Measurements from ENCODE around the gene ZBTB2. TPM values are rescaled to one million over a fixed set of nuclear protein-coding genes. Genes with fewer than 3 reads are reported as not detected.
A peak's percentile ranks its signal among the peaks of the same experiment; 100 is the strongest.

The ZBTB2 gene
- total RNA-seq, 2 experiments from 2014 or later, result 10.7 to 10.8 TPM

DNA sequence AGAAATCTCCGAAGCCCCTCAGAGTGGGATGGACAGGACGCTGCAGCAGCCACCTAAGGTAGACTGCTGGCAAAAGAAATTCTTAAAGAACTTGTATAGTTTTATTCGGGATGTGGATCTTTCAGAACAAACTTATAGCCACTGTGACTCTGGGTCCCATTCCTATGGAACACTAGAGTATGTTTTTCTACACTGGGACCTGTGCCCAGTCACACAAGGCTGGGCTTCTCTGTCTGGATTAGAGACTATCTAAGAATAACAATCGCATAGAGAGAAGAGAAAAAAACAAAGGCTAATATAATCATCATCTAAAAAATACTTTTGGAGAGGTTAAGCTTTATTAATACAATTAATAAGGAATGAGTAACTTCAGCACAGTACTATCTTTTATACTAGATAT is 31.6 kb upstream of the ZBTB2 start:
- H3K4me3 Mint-ChIP-seq, result no peak overlapping the region
- H3K27ac Mint-ChIP-seq, result no peak overlapping the region
- no peaks in the 10 kb centered on the region for H3K4me1 Mint-ChIP-seq (ENCODE audit: low read depth)
- H3K27me3 Mint-ChIP-seq (ENCODE audit: low read depth), result no peaks in the 10 kb centered on the region
- H3K36me3 Mint-ChIP-seq (ENCODE audit: low read depth), result peaks cover 26% of the 10 kb centered on the region
- no peak for DNase-seq
- CTCF ChIA-PET, result no interaction called here
- no peaks in the 10 kb centered on the region for H3K9me3 Mint-ChIP-seq
- intact Hi-C loops (cut with micrococcal nuclease), result no loop called here

DNA sequence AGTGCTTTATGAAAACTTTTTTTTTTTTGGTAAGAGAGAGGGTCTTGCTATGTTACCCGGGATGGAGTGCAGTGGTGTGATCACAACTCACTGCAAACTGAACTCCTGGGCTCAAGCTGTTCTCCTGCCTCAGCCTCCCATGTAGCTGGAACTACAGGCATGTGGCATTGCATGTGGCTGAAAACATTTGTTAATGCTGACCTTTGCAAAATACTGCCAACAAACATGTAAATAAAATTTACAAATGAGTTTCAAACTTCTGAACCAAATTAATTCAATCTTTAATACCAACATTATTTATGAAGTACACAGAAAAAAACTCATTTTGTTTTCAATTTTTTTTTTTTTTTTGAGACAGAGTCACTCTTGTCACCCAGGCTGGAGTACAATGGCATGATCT is 26.1 kb upstream of the ZBTB2 start:
- intact Hi-C loops (cut with micrococcal nuclease), result no loop called here
- CTCF ChIA-PET, result interaction anchor here (1.7 kb wide), 1 partner anchor 24 kb away, joined by 5 read pairs; no protein-coding TSS in a partner anchor
- no peak overlapping the region for H3K27ac Mint-ChIP-seq
- no peaks in the 10 kb centered on the region for H3K27me3 Mint-ChIP-seq (ENCODE audit: low read depth)
- DNase-seq, result no peak
- no peak overlapping the region for H3K4me3 Mint-ChIP-seq
- peaks cover 16% of the 10 kb centered on the region for H3K4me1 Mint-ChIP-seq (ENCODE audit: low read depth)
- H3K9me3 Mint-ChIP-seq, result peaks cover 12% of the 10 kb centered on the region
- peaks cover 48% of the 10 kb centered on the region for H3K36me3 Mint-ChIP-seq (ENCODE audit: low read depth)

DNA sequence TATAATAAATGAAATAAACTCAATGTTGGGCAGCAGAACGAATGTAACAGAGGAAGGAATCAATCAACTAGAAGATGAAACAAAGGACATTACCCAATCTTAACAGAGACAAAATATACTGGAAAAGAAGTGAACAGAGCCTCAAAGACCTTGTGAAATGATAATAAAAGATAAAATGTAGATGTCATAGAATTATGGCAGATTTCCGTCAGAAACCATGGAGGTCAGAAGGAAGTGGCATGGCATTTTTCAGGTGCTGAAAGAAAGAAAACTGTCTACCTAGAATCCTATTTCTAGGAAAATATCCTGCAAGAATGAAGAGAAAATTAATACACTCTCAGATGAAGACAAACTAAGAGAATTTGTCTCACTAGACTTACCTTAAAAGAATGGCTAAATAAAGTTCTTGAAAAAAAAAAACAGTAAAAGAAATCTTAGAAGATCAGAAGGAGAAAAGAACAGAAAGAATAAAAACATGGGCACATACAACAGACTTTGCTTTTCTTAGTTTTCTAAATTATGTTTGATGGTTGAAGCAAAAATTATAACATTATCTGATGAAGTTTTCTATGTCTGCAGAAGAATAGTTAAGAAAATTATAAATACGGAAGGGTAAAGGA is 23.4 kb upstream of the ZBTB2 start:
- Mint-ChIP-seq H3K27me3 (ENCODE audit: low read depth) (no peaks in the 10 kb centered on the region), H3K27ac (no peak overlapping the region), H3K4me1 (ENCODE audit: low read depth) (peaks cover 17% of the 10 kb centered on the region), H3K4me3 (no peak overlapping the region), H3K9me3 (peaks cover 12% of the 10 kb centered on the region), H3K36me3 (ENCODE audit: low read depth) (peaks cover 54% of the 10 kb centered on the region)
- intact Hi-C loops (cut with micrococcal nuclease), result no loop called here
- no peak for DNase-seq
- CTCF ChIA-PET, result no interaction called here

DNA sequence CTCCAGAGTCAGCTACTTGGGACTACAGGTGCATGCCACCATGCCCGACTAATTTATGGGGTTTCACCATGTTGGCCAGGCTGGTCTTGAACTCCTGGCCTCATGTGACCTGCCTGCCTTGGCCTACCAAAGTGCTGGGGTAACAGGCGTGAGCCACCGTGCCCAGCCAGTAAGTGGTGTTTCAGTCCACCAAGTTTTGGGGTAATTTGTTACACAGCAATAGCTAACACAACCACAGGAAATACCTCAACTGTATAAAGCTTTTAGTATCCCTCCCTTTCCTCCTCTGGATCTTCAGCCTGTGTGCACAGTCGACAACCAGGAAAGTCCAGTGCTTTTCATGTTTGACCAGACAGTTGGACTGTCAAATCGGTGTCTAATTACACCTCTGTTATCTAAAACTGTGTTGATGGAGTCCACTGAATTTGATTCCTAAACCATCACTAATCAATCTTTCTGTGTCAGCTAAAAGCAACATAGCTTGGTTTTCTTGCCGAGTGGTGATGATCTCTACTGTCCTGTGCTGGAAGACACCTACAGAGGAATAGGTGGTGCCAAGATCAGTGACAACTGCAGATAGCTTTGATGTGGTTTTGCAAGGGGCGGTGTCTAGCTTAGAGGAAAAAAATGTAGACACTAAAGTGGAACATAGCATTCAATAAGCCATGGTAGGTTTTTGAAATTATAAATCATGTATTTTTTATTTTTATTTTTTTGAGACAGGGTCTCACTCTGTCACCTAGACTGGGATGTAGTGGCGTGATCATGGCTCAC is 22.2 kb upstream of the ZBTB2 start:
- intact Hi-C loops (cut with micrococcal nuclease), result no loop called here
- Mint-ChIP-seq H3K4me3 (no peak overlapping the region), H3K27ac (peak overlapping the region; percentile 32), H3K4me1 (ENCODE audit: low read depth) (peaks cover 17% of the 10 kb centered on the region), H3K9me3 (peaks cover 12% of the 10 kb centered on the region), H3K36me3 (ENCODE audit: low read depth) (peaks cover 64% of the 10 kb centered on the region), H3K27me3 (ENCODE audit: low read depth) (no peaks in the 10 kb centered on the region)
- CTCF ChIA-PET, result interaction anchor here (0.6 to 1.5 kb wide), 3 partner anchors 25 to 89 kb away, joined by 3 to 4 read pairs (median 3); no protein-coding TSS in a partner anchor
- peak; percentile 71 for DNase-seq

DNA sequence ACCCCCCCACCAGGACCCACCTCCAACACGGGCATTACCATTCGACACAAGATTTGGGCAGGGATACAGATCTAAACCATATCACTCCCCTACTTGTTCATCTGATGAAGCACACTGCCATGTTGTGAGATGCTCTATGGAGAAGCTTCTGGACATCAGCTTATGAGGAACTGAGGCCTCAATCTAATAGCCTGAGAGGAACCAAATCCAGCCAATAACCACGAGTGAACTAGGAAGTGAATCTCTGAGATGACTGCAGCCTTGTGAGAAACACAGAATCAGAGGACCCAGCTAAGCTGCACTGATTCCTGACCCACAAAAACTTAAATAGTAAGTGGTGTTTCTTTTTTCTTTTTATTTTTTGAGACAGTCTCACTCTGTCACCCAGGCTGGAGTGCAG is 21.6 kb upstream of the ZBTB2 start:
- H3K27me3 Mint-ChIP-seq (ENCODE audit: low read depth), result no peaks in the 10 kb centered on the region
- peaks cover 12% of the 10 kb centered on the region for H3K9me3 Mint-ChIP-seq
- intact Hi-C loops (cut with micrococcal nuclease), result no loop called here
- H3K36me3 Mint-ChIP-seq (ENCODE audit: low read depth), result peaks cover 64% of the 10 kb centered on the region
- H3K4me3 Mint-ChIP-seq, result no peak overlapping the region
- CTCF ChIA-PET, result interaction anchor here (1.2 to 1.5 kb wide), 2 partner anchors 28 to 88 kb away, joined by 3 to 4 read pairs; no protein-coding TSS in a partner anchor
- peaks cover 17% of the 10 kb centered on the region for H3K4me1 Mint-ChIP-seq (ENCODE audit: low read depth)
- no peak overlapping the region for H3K27ac Mint-ChIP-seq
- DNase-seq, result no peak

DNA sequence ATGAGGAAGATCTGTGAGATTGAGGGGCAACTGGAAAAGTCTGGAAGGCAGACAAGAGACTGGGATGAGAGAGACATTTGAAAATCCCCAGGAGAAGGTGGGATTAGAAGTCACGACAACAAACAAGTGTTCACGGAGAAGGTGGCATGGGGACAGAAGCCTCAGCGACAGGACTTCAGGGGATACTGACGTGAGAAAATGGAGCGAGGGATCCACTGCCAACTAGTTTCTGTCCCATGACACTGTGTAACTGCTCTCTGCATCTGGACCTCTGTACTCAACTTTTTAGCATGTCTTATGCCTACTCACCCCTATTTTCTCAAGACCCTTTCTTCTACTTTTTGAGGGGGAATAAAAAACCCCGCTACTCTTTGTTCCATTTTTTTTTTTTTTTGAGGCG is 18.3 kb upstream of the ZBTB2 start:
- H3K27ac Mint-ChIP-seq, result no peak overlapping the region
- CTCF ChIA-PET, result no interaction called here
- peaks cover 19% of the 10 kb centered on the region for H3K4me1 Mint-ChIP-seq (ENCODE audit: low read depth)
- intact Hi-C loops (cut with micrococcal nuclease), result no loop called here
- no peak for DNase-seq
- no peaks in the 10 kb centered on the region for H3K27me3 Mint-ChIP-seq (ENCODE audit: low read depth)
- peaks cover 46% of the 10 kb centered on the region for H3K36me3 Mint-ChIP-seq (ENCODE audit: low read depth)
- H3K4me3 Mint-ChIP-seq, result no peak overlapping the region
- H3K9me3 Mint-ChIP-seq, result peaks cover 5% of the 10 kb centered on the region

DNA sequence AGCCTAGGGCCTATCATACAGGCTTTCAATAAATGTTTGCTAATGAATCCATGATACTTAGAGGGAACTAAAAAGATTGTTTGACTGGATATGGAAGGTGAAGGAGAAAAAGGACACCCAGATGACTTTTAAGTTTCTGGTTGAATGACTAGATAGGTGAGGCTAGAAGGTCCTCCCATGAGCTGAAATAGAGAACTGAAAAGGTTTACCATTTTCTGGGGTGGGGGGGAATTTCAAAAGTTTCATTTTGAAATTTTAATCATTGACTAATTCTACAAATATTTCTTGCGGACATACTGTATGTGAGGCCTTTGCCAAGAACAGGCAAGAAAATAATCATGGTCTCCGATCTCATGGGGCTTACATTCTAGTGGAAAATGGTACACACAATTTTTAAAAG is 17.9 kb upstream of the ZBTB2 start:
- CTCF ChIA-PET, result no interaction called here
- Mint-ChIP-seq H3K4me3 (no peak overlapping the region), H3K36me3 (ENCODE audit: low read depth) (peaks cover 44% of the 10 kb centered on the region), H3K27ac (no peak overlapping the region), H3K9me3 (peaks cover 1% of the 10 kb centered on the region), H3K27me3 (ENCODE audit: low read depth) (no peaks in the 10 kb centered on the region), H3K4me1 (ENCODE audit: low read depth) (peaks cover 15% of the 10 kb centered on the region)
- intact Hi-C loops (cut with micrococcal nuclease), result no loop called here
- no peak for DNase-seq

DNA sequence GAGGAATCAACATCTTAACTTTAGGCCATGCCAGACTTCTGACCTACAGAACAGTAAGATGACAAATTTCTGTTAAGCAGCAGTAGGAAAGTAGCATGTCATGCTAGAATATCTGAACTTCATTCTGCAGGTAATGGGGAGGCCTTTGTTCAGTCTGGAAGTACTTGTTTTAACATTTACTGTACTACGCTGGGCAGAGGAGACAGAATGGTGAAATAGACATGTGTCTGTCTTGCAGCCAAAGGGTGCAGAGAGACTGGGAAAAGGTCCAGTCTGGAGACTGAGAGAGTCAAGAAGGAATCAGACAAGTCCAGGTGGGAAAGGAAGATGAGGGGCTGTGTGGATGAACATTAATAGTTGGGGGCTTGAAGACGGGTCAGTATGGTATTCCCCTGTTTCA is 17.5 kb upstream of the ZBTB2 start:
- no peak for DNase-seq
- CTCF ChIA-PET, result interaction anchor here (1.1 kb wide), 1 partner anchor 30 kb away, joined by 4 read pairs; no protein-coding TSS in a partner anchor
- Mint-ChIP-seq H3K4me3 (no peak overlapping the region), H3K36me3 (ENCODE audit: low read depth) (peaks cover 41% of the 10 kb centered on the region), H3K27me3 (ENCODE audit: low read depth) (no peaks in the 10 kb centered on the region), H3K9me3 (no peaks in the 10 kb centered on the region), H3K4me1 (ENCODE audit: low read depth) (peaks cover 12% of the 10 kb centered on the region), H3K27ac (peak overlapping the region; percentile 27)
- intact Hi-C loops (cut with micrococcal nuclease), result no loop called here

DNA sequence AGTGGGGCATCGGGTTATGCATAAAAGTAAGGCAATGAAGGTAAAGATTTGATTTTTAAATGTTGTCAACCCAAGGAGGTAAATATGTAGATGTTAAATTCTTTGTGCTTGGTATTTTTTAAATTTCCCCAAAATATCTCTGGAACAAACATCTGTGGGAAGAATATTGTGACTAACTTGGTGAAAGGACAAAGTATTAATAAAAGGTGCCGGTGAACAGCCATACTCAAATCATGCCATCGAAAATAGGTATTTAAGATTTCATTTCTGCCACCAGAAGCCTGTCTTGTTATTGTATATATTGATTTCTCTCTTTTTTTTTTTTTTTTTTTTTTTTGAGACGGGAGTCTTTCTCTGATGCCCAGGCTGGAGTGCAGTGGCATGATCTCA is 12.6 kb upstream of the ZBTB2 start:
- intact Hi-C loops (cut with micrococcal nuclease), result no loop called here
- CTCF ChIA-PET, result no interaction called here
- Mint-ChIP-seq H3K27me3 (ENCODE audit: low read depth) (no peaks in the 10 kb centered on the region), H3K27ac (peak overlapping the region; percentile 10), H3K9me3 (no peaks in the 10 kb centered on the region), H3K36me3 (ENCODE audit: low read depth) (peaks cover 23% of the 10 kb centered on the region), H3K4me3 (no peak overlapping the region), H3K4me1 (ENCODE audit: low read depth) (peaks cover 35% of the 10 kb centered on the region)
- DNase-seq, result no peak

DNA sequence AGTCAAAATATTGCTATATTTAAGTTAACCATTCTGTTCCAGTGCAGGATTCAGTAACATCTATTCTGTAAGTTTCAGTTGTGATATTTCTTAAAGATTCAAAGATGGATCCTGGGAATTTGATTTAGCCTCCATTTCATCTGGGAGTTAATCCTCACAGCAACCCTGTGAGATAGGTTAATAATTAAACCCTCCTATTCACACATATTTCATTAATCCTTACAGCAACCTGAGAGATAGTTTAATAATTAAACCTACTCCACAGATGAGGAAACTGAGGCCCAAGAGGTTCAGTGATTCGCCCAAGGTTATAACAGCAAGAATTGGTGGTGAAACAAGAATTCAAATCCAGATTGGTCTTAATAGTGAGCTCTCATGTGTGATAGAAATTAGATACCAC is 10.9 kb upstream of the ZBTB2 start:
- H3K27me3 Mint-ChIP-seq (ENCODE audit: low read depth), result no peaks in the 10 kb centered on the region

DNA sequence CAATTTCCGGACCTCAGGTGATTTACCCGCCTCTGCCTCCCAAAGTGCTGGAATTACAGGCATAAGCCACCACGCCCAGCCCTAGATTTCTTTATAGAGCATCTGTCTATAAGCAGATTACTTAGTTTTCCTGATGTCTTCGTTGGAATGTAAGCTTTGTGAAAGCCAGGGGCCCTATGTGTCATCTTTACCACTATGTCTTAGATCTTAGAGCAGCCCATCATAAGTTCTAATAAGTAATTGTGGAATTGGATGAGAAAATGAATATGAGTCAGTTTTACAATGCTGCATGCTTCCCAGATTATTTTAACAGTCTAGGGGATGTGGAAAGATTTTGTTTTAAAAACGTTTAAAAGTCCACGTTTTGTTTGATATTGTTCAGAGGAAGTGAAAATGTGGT is 9.1 kb upstream of the ZBTB2 start:
- Mint-ChIP-seq H3K36me3 (ENCODE audit: low read depth) (peaks cover 26% of the 10 kb centered on the region), H3K4me3 (no peak overlapping the region), H3K9me3 (no peaks in the 10 kb centered on the region), H3K4me1 (ENCODE audit: low read depth) (peaks cover 57% of the 10 kb centered on the region), H3K27ac (peak overlapping the region; percentile 69), H3K27me3 (ENCODE audit: low read depth) (no peaks in the 10 kb centered on the region)
- CTCF ChIA-PET, result interaction anchor here (0.6 kb wide), 1 partner anchor 296 kb away, joined by 4 read pairs; no protein-coding TSS in a partner anchor
- intact Hi-C loops (cut with micrococcal nuclease), result loop anchor here (1.0 kb wide), 1 partner anchor 8 kb away; no protein-coding TSS in a partner anchor
- DNase-seq, result no peak

More for the DNA sequence above, 10.9 kb upstream of the ZBTB2 start:
- H3K4me1 Mint-ChIP-seq (ENCODE audit: low read depth), result peaks cover 48% of the 10 kb centered on the region
- H3K36me3 Mint-ChIP-seq (ENCODE audit: low read depth), result peaks cover 28% of the 10 kb centered on the region
- no peak overlapping the region for H3K4me3 Mint-ChIP-seq
- DNase-seq, result no peak
- H3K27ac Mint-ChIP-seq, result peak overlapping the region; percentile 50
- CTCF ChIA-PET, result no interaction called here
- intact Hi-C loops (cut with micrococcal nuclease), result no loop called here
- H3K9me3 Mint-ChIP-seq, result no peaks in the 10 kb centered on the region

DNA sequence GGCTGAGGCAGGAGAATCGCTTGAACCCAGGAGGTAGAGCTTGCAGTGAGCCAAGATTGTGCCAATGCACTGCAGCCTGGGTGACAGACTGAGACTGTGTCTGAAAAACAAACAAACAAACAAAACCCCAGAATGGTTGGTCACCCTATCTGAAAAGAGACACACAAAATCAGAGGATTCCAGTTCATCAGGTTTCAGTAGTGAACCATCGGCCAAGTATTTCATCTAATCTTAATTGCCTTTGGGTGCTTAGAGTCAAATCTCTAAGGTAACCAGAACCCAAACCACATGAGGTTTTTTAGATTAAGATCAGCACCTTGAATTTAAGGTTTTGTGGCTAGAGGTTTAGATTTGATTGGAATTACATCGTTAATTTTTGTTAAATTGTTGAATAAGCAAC is 8.3 kb upstream of the ZBTB2 start:
- peak overlapping the region; percentile 24 for H3K27ac Mint-ChIP-seq
- H3K4me3 Mint-ChIP-seq, result no peak overlapping the region
- CTCF ChIA-PET, result interaction anchor here (0.5 kb wide), 1 partner anchor 25 kb away, joined by 3 read pairs; no protein-coding TSS in a partner anchor
- no peaks in the 10 kb centered on the region for H3K27me3 Mint-ChIP-seq (ENCODE audit: low read depth)
- peaks cover 63% of the 10 kb centered on the region for H3K4me1 Mint-ChIP-seq (ENCODE audit: low read depth)
- DNase-seq, result no peak
- peaks cover 26% of the 10 kb centered on the region for H3K36me3 Mint-ChIP-seq (ENCODE audit: low read depth)
- intact Hi-C loops (cut with micrococcal nuclease), result loop anchor here (1.0 kb wide), 1 partner anchor 7 kb away; no protein-coding TSS in a partner anchor
- H3K9me3 Mint-ChIP-seq, result no peaks in the 10 kb centered on the region

All from activated naive CD4-positive, alpha-beta T cell treated with anti-CD3 and anti-CD28 coated beads for 36 hours (primary cell).